ENCODE data around the gene JKAMP.

Gene JKAMP

GRCh38 chr14:59480166-59480565 is 4.2 kb upstream of the JKAMP start:
- DNase-seq (ENCODE audit: low read depth in 4 of 4, low spot score in 1 of 4) = no peak

- DNase-seq (ENCODE audit: low read depth in 4 of 4, low spot score in 1 of 4) = no peak
Measured at GRCh38 chr14:59481407-59481806, 2.9 kb upstream of the JKAMP start.

GRCh38 chr14:59481871-59482540 is 2.3 kb upstream of the JKAMP start:
- DNase-seq (ENCODE audit: low read depth in 4 of 4, low spot score in 1 of 4) = no peak

GRCh38 chr14:59482541-59483331 is 1.6 kb upstream of the JKAMP start:
- DNase-seq (ENCODE audit: low read depth in 4 of 4, low spot score in 1 of 4) = no peak

- DNase-seq (ENCODE audit: low read depth in 4 of 4, low spot score in 1 of 4) = no peak
Measured at GRCh38 chr14:59483363-59483762, 954 bp upstream of the JKAMP start.

- DNase-seq (ENCODE audit: low read depth in 4 of 4, low spot score in 1 of 4) = no peak
Measured at GRCh38 chr14:59484639-59485175, 390 bp downstream of the JKAMP start.

- DNase-seq (ENCODE audit: low read depth in 4 of 4, low spot score in 1 of 4) = no peak
Measured at GRCh38 chr14:59490756-59491155, 6.4 kb downstream of the JKAMP start.

- no peak for DNase-seq (ENCODE audit: low read depth in 4 of 4, low spot score in 1 of 4)
Measured at GRCh38 chr14:59492384-59492783, 8.1 kb downstream of the JKAMP start.

GRCh38 chr14:59500732-59501131 is 16.4 kb downstream of the JKAMP start:
- DNase-seq (ENCODE audit: low read depth in 4 of 4, low spot score in 1 of 4) = no peak

GRCh38 chr14:59503256-59503655 is 18.9 kb downstream of the JKAMP start:
- no peak for DNase-seq (ENCODE audit: low read depth in 4 of 4, low spot score in 1 of 4)

- peak in 1 of 4 experiments; percentile 39 for DNase-seq (ENCODE audit: low read depth in 4 of 4, low spot score in 1 of 4)
Measured at GRCh38 chr14:59507063-59507751, 22.9 kb downstream of the JKAMP start.

GRCh38 chr14:59507752-59508103 is 23.4 kb downstream of the JKAMP start:
- DNase-seq (ENCODE audit: low read depth in 4 of 4, low spot score in 1 of 4) = no peak

- DNase-seq (ENCODE audit: low read depth in 4 of 4, low spot score in 1 of 4) = no peak
Measured at GRCh38 chr14:59509101-59509500, 24.8 kb downstream of the JKAMP start.

- DNase-seq (ENCODE audit: low read depth in 4 of 4, low spot score in 1 of 4) = no peak
Measured at GRCh38 chr14:59510001-59510400, 25.7 kb downstream of the JKAMP start.

- no peak for DNase-seq (ENCODE audit: low read depth in 4 of 4, low spot score in 1 of 4)
Measured at GRCh38 chr14:59510966-59511365, 26.6 kb downstream of the JKAMP start.

- no peak for DNase-seq (ENCODE audit: low read depth in 4 of 4, low spot score in 1 of 4)
Measured at GRCh38 chr14:59511916-59512575, 27.7 kb downstream of the JKAMP start.

GRCh38 chr14:59520224-59520623 is 35.9 kb downstream of the JKAMP start:
- DNase-seq (ENCODE audit: low read depth in 4 of 4, low spot score in 1 of 4) = no peak

GRCh38 chr14:59529189-59529588 is 44.9 kb downstream of the JKAMP start:
- DNase-seq (ENCODE audit: low read depth in 4 of 4, low spot score in 1 of 4) = no peak

- DNase-seq (ENCODE audit: low read depth in 4 of 4, low spot score in 1 of 4) = no peak
Measured at GRCh38 chr14:59530349-59530748, 46.0 kb downstream of the JKAMP start.

- DNase-seq (ENCODE audit: low read depth in 4 of 4, low spot score in 1 of 4) = no peak
Measured at GRCh38 chr14:59532419-59532818, 48.1 kb downstream of the JKAMP start.

- no peak for DNase-seq (ENCODE audit: low read depth in 4 of 4, low spot score in 1 of 4)
Measured at GRCh38 chr14:59534361-59534987, 50.2 kb downstream of the JKAMP start.
